ENCODE measurements around the gene FAM131C. TPM values are rescaled to one million over a fixed set of nuclear protein-coding genes. Genes with fewer than 3 reads are reported as not detected.

Gene FAM131C
- total RNA-seq, 2 donors from 2014 or later = not detected

- Histone ChIP-seq H3K27me3 (replicated peaks; ENCODE audit: insufficient read depth) (no peaks in the 10 kb centered on the region), H3K27ac (no peak overlapping the region), H3K36me3 (no peaks in the 10 kb centered on the region), H3K4me1 (replicated peaks) (no peaks in the 10 kb centered on the region), H3K9me3 (no peaks in the 10 kb centered on the region), H3K4me3 (no peak overlapping the region)
- intact Hi-C loops (cut with DNase I) = no loop called here
- 68% methylated on average over 18 of the region's 18 CpGs for WGBS
- TF ChIP-seq CTCF (IDR thresholded peaks at IDR 0.05) (no peak), POLR2AphosphoS5 (IDR thresholded peaks at IDR 0.05) (no peak), POLR2A (IDR thresholded peaks at IDR 0.05) (no peak)
- DNase-seq (ENCODE audit: low spot score) = no peak
These were observed 18.9 kb upstream of the FAM131C start for GRCh38 chr1:16092097-16092922.

DNA sequence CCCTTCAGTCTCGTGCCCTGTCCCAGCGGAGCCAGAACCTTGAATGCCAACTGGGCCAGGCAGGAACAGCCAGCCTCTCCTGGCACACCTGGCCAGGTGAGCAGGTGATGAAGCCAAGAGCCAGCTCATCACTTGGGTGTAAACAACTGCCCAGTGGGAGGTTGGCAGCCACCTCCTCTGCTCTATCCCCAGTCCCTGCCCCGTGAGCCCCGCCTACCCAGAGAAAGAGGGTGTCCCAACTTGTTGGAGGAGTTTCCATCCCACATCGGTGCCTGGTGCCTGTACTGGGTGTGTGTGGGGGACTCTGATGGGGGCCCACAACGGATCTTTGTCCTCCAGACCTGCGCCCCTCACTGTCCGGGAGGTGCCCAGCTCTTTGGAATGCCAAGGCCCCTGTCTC lies 17.8 kb upstream of the FAM131C start:
- Histone ChIP-seq H3K4me1 (replicated peaks) (no peaks in the 10 kb centered on the region), H3K27me3 (replicated peaks; ENCODE audit: insufficient read depth) (no peaks in the 10 kb centered on the region), H3K4me3 (no peak overlapping the region), H3K36me3 (no peaks in the 10 kb centered on the region), H3K27ac (peak overlapping the region; percentile 26 to 53), H3K9me3 (no peaks in the 10 kb centered on the region)
- TF ChIP-seq CTCF (IDR thresholded peaks at IDR 0.05) (no peak), POLR2A (IDR thresholded peaks at IDR 0.05) (peak; percentile 33), POLR2AphosphoS5 (IDR thresholded peaks at IDR 0.05) (peak; percentile 93)
- peak; percentile 91 for DNase-seq (ENCODE audit: low spot score)
- WGBS = 55% methylated on average over 6 of the region's 8 CpGs
- intact Hi-C loops (cut with DNase I) = no loop called here

GRCh38 chr1:16090076-16090826 lies 16.8 kb upstream of the FAM131C start:
- H3K4me1 ChIP-seq (replicated peaks) = no peaks in the 10 kb centered on the region
- no peak for TF ChIP-seq POLR2A (IDR thresholded peaks at IDR 0.05)
- TF ChIP-seq POLR2AphosphoS5 (IDR thresholded peaks at IDR 0.05) = no peak
- TF ChIP-seq CTCF (IDR thresholded peaks at IDR 0.05) = no peak
- no peaks in the 10 kb centered on the region for H3K27me3 ChIP-seq (replicated peaks; ENCODE audit: insufficient read depth)
- H3K9me3 ChIP-seq = no peaks in the 10 kb centered on the region
- intact Hi-C loops (cut with DNase I) = no loop called here
- H3K36me3 ChIP-seq = no peaks in the 10 kb centered on the region
- no peak overlapping the region for H3K4me3 ChIP-seq
- no peak overlapping the region for H3K27ac ChIP-seq
- 67% methylated on average over 5 of the region's 5 CpGs for WGBS
- DNase-seq (ENCODE audit: low spot score) = no peak

GRCh38 chr1:16088996-16089395 lies 15.5 kb upstream of the FAM131C start:
- Histone ChIP-seq H3K27me3 (replicated peaks; ENCODE audit: insufficient read depth) (no peaks in the 10 kb centered on the region), H3K9me3 (no peaks in the 10 kb centered on the region), H3K27ac (no peak overlapping the region), H3K4me1 (replicated peaks) (no peaks in the 10 kb centered on the region), H3K36me3 (no peaks in the 10 kb centered on the region), H3K4me3 (no peak overlapping the region)
- no peak for DNase-seq (ENCODE audit: low spot score)
- intact Hi-C loops (cut with DNase I) = no loop called here
- no peak for TF ChIP-seq POLR2AphosphoS5 (IDR thresholded peaks at IDR 0.05)
- no peak for TF ChIP-seq CTCF (IDR thresholded peaks at IDR 0.05)
- no peak for TF ChIP-seq POLR2A (IDR thresholded peaks at IDR 0.05)
- 83% methylated on average over 9 of the region's 9 CpGs for WGBS

Measured in prostate gland (tissue), 2 donors.